ENCODE results near the gene SLC66A3. TPM values are rescaled to one million over a fixed set of nuclear protein-coding genes. Genes with fewer than 3 reads are reported as not detected.
"Not testable (repeated sequence)": the region's sequence is repeated elsewhere in the genome, so short reads cannot be mapped to it uniquely, and the experiment has no call there.

The SLC66A3 gene
- total and polyA plus RNA-seq, 2 donors (not counting 3 experiments of a cell fraction or from before 2014, with no cell fraction given), result 14.3 to 31.4 TPM

GRCh38 chr2:11163439-11164317 lies 8.4 kb downstream of the SLC66A3 start:
- H3K9ac ChIP-seq (replicated peaks; ENCODE audit: extremely low read depth, insufficient read depth, low read length), result no peak overlapping the region
- H2AFZ ChIP-seq (ENCODE audit: low read depth, low read length), result no peak overlapping the region
- no peaks in the 10 kb centered on the region for H4K20me1 ChIP-seq (replicated peaks; ENCODE audit: control insufficient read depth, extremely low read depth, insufficient read depth, low read length)
- H3K27me3 ChIP-seq (ENCODE audit: control insufficient read depth in 2 of 2, insufficient read depth in 2 of 2, low read length in 2 of 2), result no peaks in the 10 kb centered on the region
- H3K79me2 ChIP-seq (ENCODE audit: control insufficient read depth, insufficient read depth, low read length), result no peaks in the 10 kb centered on the region
- TF ChIP-seq, protein P1, sequence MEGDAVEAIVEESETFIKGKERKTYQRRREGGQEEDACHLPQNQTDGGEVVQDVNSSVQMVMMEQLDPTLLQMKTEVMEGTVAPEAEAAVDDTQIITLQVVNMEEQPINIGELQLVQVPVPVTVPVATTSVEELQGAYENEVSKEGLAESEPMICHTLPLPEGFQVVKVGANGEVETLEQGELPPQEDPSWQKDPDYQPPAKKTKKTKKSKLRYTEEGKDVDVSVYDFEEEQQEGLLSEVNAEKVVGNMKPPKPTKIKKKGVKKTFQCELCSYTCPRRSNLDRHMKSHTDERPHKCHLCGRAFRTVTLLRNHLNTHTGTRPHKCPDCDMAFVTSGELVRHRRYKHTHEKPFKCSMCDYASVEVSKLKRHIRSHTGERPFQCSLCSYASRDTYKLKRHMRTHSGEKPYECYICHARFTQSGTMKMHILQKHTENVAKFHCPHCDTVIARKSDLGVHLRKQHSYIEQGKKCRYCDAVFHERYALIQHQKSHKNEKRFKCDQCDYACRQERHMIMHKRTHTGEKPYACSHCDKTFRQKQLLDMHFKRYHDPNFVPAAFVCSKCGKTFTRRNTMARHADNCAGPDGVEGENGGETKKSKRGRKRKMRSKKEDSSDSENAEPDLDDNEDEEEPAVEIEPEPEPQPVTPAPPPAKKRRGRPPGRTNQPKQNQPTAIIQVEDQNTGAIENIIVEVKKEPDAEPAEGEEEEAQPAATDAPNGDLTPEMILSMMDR (IDR thresholded peaks at IDR 0.05; ENCODE audit: extremely low read depth in 1 of 2, insufficient read depth in 1 of 2, low read depth in 1 of 2, low read length in 2 of 2), result no peak
- no peak for TF ChIP-seq GATA2 (IDR thresholded peaks at IDR 0.05; ENCODE audit: insufficient read depth, insufficient read length, low read depth, low read length)
- no peak for TF ChIP-seq JUN (IDR thresholded peaks at IDR 0.05; ENCODE audit: borderline replicate concordance, insufficient read depth, insufficient read length, low read depth)
- no peak for TF ChIP-seq FOS (IDR thresholded peaks at IDR 0.05; ENCODE audit: borderline replicate concordance, insufficient read depth, low read length)
- TF ChIP-seq MAX (IDR thresholded peaks at IDR 0.05; ENCODE audit: insufficient read depth, insufficient read length), result no peak
- no peak for TF ChIP-seq POLR2A (IDR thresholded peaks at IDR 0.05; ENCODE audit: low read depth, low read length)
- TF ChIP-seq EZH2 (IDR thresholded peaks at IDR 0.05; ENCODE audit: borderline replicate concordance, low read depth, low read length, severe bottlenecking), result no peak
- no peak for TF ChIP-seq POLR2AphosphoS5 (IDR thresholded peaks at IDR 0.05; ENCODE audit: insufficient read depth, low read depth, low read length)
- TF ChIP-seq MYC (IDR thresholded peaks at IDR 0.05; ENCODE audit: low read depth, low read length), result no peak
- dilution Hi-C loops (cut with MboI; ENCODE audit: extremely low pct_ligation_motif_present, low sequenced_read_pairs), result no loop called here
- no peak overlapping the region for H3K27ac ChIP-seq (ENCODE audit: insufficient read depth, low read depth, low read length)
- no peak for FAIRE-seq
- H3K9me3 ChIP-seq (replicated peaks; ENCODE audit: control insufficient read depth, insufficient read depth, low read length), result no peaks in the 10 kb centered on the region
- H3K36me3 ChIP-seq (ENCODE audit: control insufficient read depth in 2 of 2, extremely low read depth in 1 of 2, insufficient read depth in 2 of 2, low read length in 2 of 2), result no peaks in the 10 kb centered on the region
- ChIA-PET CTCF (interaction anchor here (1.0 to 2.5 kb wide), 2 partner anchors 8 to 31 kb away, joined by 3 to 13 read pairs; partner anchors contain the start of gene SLC66A3), POLR2A (no interaction called here)
- H3K9me1 ChIP-seq (replicated peaks; ENCODE audit: control insufficient read depth, extremely low read depth, insufficient read depth, low read length), result no peaks in the 10 kb centered on the region
- no peaks in the 10 kb centered on the region for H3K4me1 ChIP-seq (ENCODE audit: control insufficient read depth, extremely low read depth, insufficient read depth, low read length)
- no peak for DNase-seq (ENCODE audit: low read depth, low spot score)
- BruUV-seq (replicated peaks), result no TSS peak
- intact Hi-C loops (cut with micrococcal nuclease), result no loop called here
- no peak overlapping the region for H3K4me3 ChIP-seq (replicated peaks in 1 of 3; ENCODE audit: insufficient read depth in 1 of 3, low read depth in 1 of 3, low read length in 3 of 3)
- no peak overlapping the region for H3K4me2 ChIP-seq (ENCODE audit: insufficient read depth, low read length)

DNA sequence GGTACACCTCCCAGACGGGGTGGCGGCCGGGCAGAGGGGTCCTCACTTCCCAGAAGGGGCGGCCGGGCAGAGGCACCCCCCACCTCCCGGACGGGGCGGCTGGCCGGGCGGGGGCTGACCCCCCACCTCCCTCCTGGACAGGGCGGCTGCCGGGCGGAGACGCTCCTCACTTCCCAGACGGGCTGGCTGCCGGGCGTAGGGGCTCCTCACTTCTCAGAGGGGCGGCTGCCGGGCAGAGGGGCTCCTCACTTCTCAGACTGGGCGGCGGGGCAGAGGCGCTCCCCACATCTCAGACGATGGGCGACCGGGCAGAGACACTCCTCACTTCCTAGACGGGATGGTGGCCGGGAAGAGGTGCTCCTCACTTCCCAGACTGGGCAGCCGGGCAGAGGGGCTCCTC lies 9.8 kb downstream of the SLC66A3 start:
- H3K27ac ChIP-seq (ENCODE audit: insufficient read depth, low read depth, low read length); H3K9me3 ChIP-seq (replicated peaks; ENCODE audit: control insufficient read depth, insufficient read depth, low read length); intact Hi-C loops (cut with micrococcal nuclease); H2AFZ ChIP-seq (ENCODE audit: low read depth, low read length); FAIRE-seq; POLR2A ChIA-PET; H3K27me3 ChIP-seq (ENCODE audit: control insufficient read depth in 2 of 2, insufficient read depth in 2 of 2, low read length in 2 of 2); CTCF ChIA-PET; H3K36me3 ChIP-seq (ENCODE audit: control insufficient read depth in 2 of 2, extremely low read depth in 1 of 2, insufficient read depth in 2 of 2, low read length in 2 of 2); dilution Hi-C loops (cut with MboI; ENCODE audit: extremely low pct_ligation_motif_present, low sequenced_read_pairs); H4K20me1 ChIP-seq (replicated peaks; ENCODE audit: control insufficient read depth, extremely low read depth, insufficient read depth, low read length); H3K79me2 ChIP-seq (ENCODE audit: control insufficient read depth, insufficient read depth, low read length); DNase-seq (ENCODE audit: low read depth, low spot score); H3K4me2 ChIP-seq (ENCODE audit: insufficient read depth, low read length); H3K9me1 ChIP-seq (replicated peaks; ENCODE audit: control insufficient read depth, extremely low read depth, insufficient read depth, low read length); BruUV-seq (replicated peaks); H3K4me3 ChIP-seq (replicated peaks in 1 of 3; ENCODE audit: insufficient read depth in 1 of 3, low read depth in 1 of 3, low read length in 3 of 3); H3K4me1 ChIP-seq (ENCODE audit: control insufficient read depth, extremely low read depth, insufficient read depth, low read length); H3K9ac ChIP-seq (replicated peaks; ENCODE audit: extremely low read depth, insufficient read depth, low read length): not testable (repeated sequence)
